ENCODE results near the gene CUL9. TPM values are rescaled to one million over a fixed set of nuclear protein-coding genes. Genes with fewer than 3 reads are reported as not detected.

The CUL9 gene
- 10 to 100 TPM; 59.8 to 59.9 TPM for total RNA-seq

DNA sequence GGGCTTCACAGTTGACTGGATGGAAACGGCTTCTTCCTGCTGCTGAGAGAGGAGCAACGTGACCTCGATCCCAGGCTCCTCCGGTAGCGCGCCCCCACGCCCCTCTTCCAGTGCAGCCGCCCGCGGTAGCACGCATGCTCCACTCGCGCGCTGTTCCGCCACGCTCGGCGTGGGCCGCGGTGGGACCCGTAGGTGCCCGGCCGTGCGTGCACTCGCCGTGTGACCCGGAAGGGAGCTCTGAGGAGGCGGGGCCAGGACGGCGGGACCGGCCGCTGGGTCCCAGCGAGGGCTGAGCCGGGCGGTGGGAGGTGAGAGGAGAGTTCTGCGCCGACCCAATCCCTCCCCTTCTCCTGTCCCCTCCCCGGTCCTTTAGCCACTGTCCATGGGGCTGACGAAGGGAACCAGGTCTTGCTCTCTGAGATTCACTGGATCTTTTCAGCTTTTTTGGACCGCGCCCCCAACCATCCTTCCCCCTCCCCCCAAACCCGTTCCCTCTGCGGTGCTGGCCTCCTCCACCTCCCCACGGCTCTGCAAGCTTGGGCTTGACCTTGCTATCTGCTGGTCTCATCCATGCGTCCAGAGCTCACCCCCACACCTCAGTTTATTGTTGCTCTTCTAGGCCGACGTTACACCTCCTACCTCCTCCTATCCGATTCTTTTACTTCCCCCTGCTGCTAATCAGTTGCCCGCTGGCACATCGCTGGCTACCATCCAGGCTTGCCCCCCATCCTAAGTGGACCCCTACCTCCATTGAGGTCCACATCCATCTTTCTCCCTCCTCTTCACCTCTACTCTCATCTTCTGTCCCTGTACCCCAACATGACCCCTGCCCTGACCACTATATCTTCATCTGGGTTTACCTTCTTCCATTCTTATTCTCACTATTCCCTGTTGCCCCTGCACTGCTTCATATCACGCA lies at the start of gene CUL9:
CUL9 (plus strand) TSS at position 255 of the 919 bp plus-strand sequence. CDS start 2,115 bp downstream, outside the sequence.

DNA sequence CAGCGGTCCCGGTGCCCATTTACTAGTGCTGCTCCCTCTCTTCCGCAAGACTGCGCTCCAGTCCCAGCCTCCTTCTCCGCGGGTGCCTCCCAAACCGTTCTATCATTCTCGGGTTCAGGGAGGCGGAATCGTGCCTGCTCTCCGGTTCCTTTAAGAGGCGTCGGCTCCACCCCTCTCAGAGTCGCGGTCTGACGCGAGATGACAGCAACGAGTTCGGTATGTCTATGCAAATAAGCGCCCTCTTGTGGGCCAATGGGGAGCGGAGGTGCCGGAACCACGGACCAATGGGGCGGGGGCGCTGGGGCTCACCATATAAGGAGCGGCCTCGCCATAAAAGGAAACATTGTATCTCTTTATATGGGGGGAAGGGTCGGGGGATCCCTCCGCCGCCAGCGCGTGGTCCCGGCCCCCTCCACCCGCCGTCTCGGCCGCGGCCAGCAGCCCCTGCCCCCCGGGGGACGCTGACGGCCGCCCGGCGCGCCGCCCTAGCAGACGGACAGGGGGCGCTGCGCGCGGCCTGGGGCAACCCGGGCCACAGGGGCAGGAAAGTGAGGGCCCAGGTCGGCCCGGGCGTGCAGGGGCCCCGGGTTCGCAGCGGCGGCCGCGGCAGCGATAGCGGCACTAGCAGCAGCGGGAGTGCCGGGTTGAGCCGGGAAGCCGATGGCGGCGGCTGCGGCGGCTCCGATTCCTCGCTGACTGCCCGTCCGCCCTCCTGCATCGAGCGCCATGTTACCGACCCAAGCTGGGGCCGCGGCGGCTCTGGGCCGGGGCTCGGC lies 10.9 kb upstream of the CUL9 start, which contains the start of gene SRF:
SRF (plus strand) TSS at position 339 of the 776 bp plus-strand sequence; CDS start at position 727, 388 bp downstream.

GRCh38 chr6:43228951-43229802 lies 47.2 kb downstream of the CUL9 start, which contains the start of gene DNPH1:
DNPH1 (minus strand) TSS chr6:43229481; CDS start chr6:43229456, 25 bp downstream.

DNA sequence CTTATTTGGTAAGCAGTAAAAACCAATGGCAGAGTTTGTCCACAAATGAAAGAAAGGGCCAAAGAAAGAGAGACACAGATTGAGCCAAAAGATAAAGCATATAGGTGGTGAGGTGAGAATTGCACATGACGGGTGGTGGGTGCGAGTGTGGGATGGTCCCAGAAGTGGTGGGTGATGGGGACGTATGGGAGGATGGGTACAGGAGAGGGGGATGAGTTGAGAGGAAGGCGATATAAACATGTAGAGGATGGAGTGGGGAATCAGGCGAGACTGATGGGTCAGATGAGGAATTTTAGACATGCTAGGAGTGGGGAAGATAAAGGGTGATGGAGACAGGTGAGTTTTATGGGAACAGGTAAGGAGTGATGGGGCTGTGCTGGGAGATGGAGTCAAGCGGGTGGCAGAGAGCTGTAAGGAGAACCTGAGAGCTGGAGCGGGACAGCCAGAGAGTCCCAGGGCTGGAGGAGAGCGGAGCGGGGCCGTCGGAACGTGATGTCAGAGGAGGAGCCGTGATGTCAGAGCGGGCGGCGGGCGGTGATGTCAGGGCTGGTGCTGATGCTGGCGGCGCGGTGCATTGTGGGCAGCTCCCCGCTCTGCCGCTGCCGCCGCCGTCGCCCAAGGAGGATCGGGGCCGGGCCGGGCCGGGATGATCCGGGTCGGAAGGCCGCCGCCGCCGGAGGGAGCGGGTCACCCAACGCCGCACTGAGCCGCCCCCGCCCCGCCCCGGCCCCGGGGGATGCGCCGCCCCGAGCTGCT lies 61.1 kb downstream of the CUL9 start, which contains the start of gene TTBK1:
TTBK1 (plus strand) TSS at position 574 of the 756 bp plus-strand sequence. CDS start 3,180 bp downstream, outside the sequence.

Other genes with a start within 250 kb of the CUL9 start
- gene GNMT, start 221.4 kb upstream of the CUL9 start, total RNA-seq: under 1 TPM; 0.45 to 0.94 TPM
- 10 to 100 TPM; 27.1 to 28.3 TPM for gene PEX6, start 203.0 kb upstream of the CUL9 start, total RNA-seq
- gene PPP2R5D, start 197.6 kb upstream of the CUL9 start, total RNA-seq: 10 to 100 TPM; 44.2 to 47.4 TPM
- 10 to 100 TPM; 52.3 to 58.6 TPM for gene MEA1, start 168.2 kb upstream of the CUL9 start, total RNA-seq
- gene KLHDC3, start 167.9 kb upstream of the CUL9 start, total RNA-seq: 10 to 100 TPM; 64.1 to 65.1 TPM
- gene RRP36, start 160.6 kb upstream of the CUL9 start, total RNA-seq: 10 to 100 TPM; 58.6 to 59.8 TPM
- 10 to 100 TPM; 10.5 to 11.5 TPM for gene CUL7, start 128.3 kb upstream of the CUL9 start, total RNA-seq
- gene MRPL2, start 122.8 kb upstream of the CUL9 start, total RNA-seq: 10 to 100 TPM; 45.9 to 47.3 TPM
- gene KLC4, start 122.6 kb upstream of the CUL9 start, total RNA-seq: 10 to 100 TPM; 18.0 to 24.6 TPM
- 1 to 10 TPM in 1 of 2 experiments, under 1 TPM in 1; 0.94 to 1.2 TPM for gene PTK7, start 105.9 kb upstream of the CUL9 start, total RNA-seq
- gene SRF, start 10.9 kb upstream of the CUL9 start, total RNA-seq: 10 to 100 TPM; 36.4 to 38.7 TPM
- 10 to 100 TPM; 43.1 to 43.6 TPM for gene DNPH1, start 47.3 kb downstream of the CUL9 start, total RNA-seq
- under 1 TPM in 1 of 2 experiments, not detected in 1; 0.03 TPM for gene TTBK1, start 61.3 kb downstream of the CUL9 start, total RNA-seq
- not detected for gene SLC22A7, start 116.1 kb downstream of the CUL9 start, total RNA-seq
- gene CRIP3, start 126.6 kb downstream of the CUL9 start, total RNA-seq: under 1 TPM; 0.29 to 0.35 TPM
- gene ZNF318, start 187.5 kb downstream of the CUL9 start, total RNA-seq: 10 to 100 TPM; 19.9 to 20.5 TPM
- gene ABCC10, start 245.3 kb downstream of the CUL9 start, total RNA-seq: 10 to 100 TPM; 42.2 to 48.8 TPM